NCI-H2081 (cell line): ENCODE results near the gene HMCES.
A peak's percentile ranks its signal among the peaks of the same experiment; 100 is the strongest.

Experiments used
- DNase-seq, 2 experiments: peaks; one replicate each; lab custom pipeline; 2025; lab: John Stamatoyannopoulos, UW

HMCES gene

GRCh38 chr3:129278439-129278965 lies at the start of gene HMCES:
Gene HMCES (plus strand): TSS chr3:129278870. CDS start chr3:129279733, 863 bp downstream.
- DNase-seq, result peak; percentile 95 to 98

- no peak for DNase-seq
Measured at GRCh38 chr3:129228891-129229585, 49.6 kb upstream of the HMCES start.

GRCh38 chr3:129230311-129231019 lies 48.2 kb upstream of the HMCES start:
- no peak for DNase-seq

GRCh38 chr3:129231331-129232119 lies 47.1 kb upstream of the HMCES start:
- no peak for DNase-seq

GRCh38 chr3:129233538-129233937 lies 45.1 kb upstream of the HMCES start:
- DNase-seq, result no peak

GRCh38 chr3:129234441-129234840 lies 44.2 kb upstream of the HMCES start:
- no peak for DNase-seq

GRCh38 chr3:129235344-129235917 lies 43.2 kb upstream of the HMCES start:
- DNase-seq, result no peak

- DNase-seq, result no peak
Measured at GRCh38 chr3:129238945-129239705, 39.5 kb upstream of the HMCES start.

- DNase-seq, result no peak
Measured at GRCh38 chr3:129239991-129240390, 38.7 kb upstream of the HMCES start.

- DNase-seq, result no peak
Measured at GRCh38 chr3:129240436-129240835, 38.2 kb upstream of the HMCES start.

GRCh38 chr3:129245141-129245540 lies 33.5 kb upstream of the HMCES start:
- no peak for DNase-seq

- DNase-seq, result peak; percentile 88 to 90
Measured at GRCh38 chr3:129245641-129246306, 32.9 kb upstream of the HMCES start.

- DNase-seq, result no peak
Measured at GRCh38 chr3:129246636-129247035, 32.0 kb upstream of the HMCES start.

GRCh38 chr3:129248286-129248979 lies 30.2 kb upstream of the HMCES start:
- no peak for DNase-seq

- peak; percentile 91 to 97 for DNase-seq
Measured at GRCh38 chr3:129249284-129250065, 29.2 kb upstream of the HMCES start, which contains the start of gene COPG1. Gene COPG1 (plus strand): TSS chr3:129249606. CDS start chr3:129249710, 104 bp downstream.

GRCh38 chr3:129252748-129253147 lies 25.9 kb upstream of the HMCES start:
- DNase-seq, result no peak

GRCh38 chr3:129254536-129255230 lies 24.0 kb upstream of the HMCES start:
- DNase-seq, result no peak

- no peak for DNase-seq
Measured at GRCh38 chr3:129256270-129256669, 22.4 kb upstream of the HMCES start.

- DNase-seq, result no peak
Measured at GRCh38 chr3:129257609-129258008, 21.1 kb upstream of the HMCES start.
